ENCODE measurements around the gene ARL14.

Gene ARL14

DNA sequence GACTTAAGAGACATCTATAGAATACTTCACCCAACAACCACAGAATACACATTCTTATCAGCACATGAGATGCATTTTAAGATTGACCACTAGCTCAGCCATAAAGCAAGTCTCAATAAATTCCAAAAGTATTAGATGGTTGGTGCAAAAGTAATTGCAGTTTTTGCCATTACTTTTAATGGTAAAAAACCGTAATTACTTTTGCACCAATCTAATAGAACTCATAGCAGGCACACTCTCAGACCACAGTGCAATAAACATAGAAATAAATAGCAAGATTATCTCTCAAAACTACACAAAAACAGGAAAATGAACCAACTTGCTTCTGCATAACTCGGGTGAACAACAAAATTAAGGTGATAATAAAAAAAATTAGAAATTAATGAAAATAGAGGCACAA is 45.4 kb downstream of the ARL14 start:
- no peak for DNase-seq (ENCODE audit: low read depth in 2 of 2)

DNA sequence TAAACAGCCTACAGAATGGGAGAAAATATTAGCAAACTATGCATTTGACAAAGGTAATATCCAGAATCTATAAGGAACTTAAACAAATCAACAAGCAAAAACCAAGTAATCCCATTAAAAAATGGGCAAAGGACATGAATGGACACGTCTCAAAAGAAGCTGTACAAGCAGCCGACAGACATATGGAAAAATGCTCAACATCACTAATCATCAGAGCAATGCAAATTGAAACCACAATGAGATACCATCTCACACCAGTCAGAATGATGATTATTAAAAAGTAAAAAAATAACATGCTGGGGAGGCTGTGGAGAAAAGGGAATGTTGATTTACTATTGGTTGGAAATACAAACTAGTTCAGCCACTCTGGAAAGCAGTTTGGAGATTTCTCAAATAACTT is 48.4 kb downstream of the ARL14 start:
- DNase-seq (ENCODE audit: low read depth in 2 of 2) = no peak

Measured in stimulated activated CD8-positive, alpha-beta memory T cell treated with anti-CD3 and anti-CD28 coated beads, Interleukin-7, amount 100 ng/mL, for 1 hour (primary cell).